Measurements from ENCODE around the gene ZNF275.

DNA sequence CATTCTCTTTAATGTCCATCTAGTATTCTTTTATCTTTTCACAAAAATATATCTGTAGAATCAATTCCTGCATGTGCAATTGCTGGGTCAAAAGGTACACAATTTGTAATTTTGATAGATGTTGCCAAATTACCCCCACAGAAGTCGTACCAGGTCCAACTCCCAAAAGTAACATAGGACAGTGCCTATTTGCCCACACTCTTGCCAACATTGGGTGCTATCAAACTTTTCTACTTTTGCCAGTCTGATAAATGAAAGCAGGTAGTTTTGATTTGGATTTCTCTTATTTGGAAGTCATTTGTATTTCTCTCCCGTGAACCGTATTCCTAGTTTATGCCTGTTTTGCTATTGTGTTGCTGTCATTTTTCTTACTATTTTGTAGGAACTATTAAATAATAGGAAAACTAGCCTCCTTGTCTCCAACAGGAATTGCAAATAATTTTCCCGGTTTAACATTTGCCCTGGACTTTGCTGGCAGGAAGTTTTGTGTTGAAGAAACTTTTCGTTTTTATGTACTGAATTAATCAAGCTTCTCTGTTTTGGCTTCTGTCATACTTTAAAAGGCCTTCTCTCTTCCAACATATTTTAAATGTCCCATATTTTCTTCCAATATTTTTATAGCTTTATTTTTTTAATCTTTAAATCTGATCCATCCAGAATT lies 33.1 kb downstream of the ZNF275 start:
- TF ChIP-seq, protein P1, sequence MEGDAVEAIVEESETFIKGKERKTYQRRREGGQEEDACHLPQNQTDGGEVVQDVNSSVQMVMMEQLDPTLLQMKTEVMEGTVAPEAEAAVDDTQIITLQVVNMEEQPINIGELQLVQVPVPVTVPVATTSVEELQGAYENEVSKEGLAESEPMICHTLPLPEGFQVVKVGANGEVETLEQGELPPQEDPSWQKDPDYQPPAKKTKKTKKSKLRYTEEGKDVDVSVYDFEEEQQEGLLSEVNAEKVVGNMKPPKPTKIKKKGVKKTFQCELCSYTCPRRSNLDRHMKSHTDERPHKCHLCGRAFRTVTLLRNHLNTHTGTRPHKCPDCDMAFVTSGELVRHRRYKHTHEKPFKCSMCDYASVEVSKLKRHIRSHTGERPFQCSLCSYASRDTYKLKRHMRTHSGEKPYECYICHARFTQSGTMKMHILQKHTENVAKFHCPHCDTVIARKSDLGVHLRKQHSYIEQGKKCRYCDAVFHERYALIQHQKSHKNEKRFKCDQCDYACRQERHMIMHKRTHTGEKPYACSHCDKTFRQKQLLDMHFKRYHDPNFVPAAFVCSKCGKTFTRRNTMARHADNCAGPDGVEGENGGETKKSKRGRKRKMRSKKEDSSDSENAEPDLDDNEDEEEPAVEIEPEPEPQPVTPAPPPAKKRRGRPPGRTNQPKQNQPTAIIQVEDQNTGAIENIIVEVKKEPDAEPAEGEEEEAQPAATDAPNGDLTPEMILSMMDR (IDR thresholded peaks at IDR 0.05) = no peak
- TF ChIP-seq POLR2AphosphoS5 (IDR thresholded peaks at IDR 0.05) (no peak), POLR2A (IDR thresholded peaks at IDR 0.05) (no peak), EP300 (IDR thresholded peaks at IDR 0.05) (no peak)
